ENCODE results near the gene PPT2. TPM values are rescaled to one million over a fixed set of nuclear protein-coding genes. Genes with fewer than 3 reads are reported as not detected.
"Not testable (repeated sequence)": the region's sequence is repeated elsewhere in the genome, so short reads cannot be mapped to it uniquely, and the experiment has no call there.

PPT2 gene
- total RNA-seq, 6 donors from 2014 or later, result 7.0 to 64.8 (median 16.8) TPM

DNA sequence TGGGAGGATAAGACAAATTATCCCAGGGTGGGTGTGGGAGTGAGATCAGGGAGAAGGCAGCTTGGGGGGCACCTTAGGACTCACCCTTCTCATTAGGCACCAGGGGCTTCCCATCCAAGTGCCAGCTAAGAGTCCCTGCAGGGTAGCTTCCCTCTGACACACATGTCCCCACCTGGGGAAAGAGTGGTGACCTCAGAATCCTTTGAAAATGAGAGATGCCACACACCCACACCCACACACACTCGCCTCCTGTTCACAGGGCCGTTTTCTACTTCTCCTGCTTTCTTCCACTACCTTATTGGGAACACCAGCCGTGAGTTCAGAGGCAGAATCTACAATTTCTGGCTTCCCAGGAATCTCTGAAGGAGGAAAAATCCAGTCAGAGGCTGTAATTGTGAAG is 29.1 kb downstream of the PPT2 start:
- peak overlapping the region; percentile 72 to 98 (median 95) for H3K27ac ChIP-seq
- WGBS, 2 donors, result 76 to 85% methylated on average over 3 of the region's 3 CpGs
- H3K4me1 ChIP-seq, result peaks cover 48 to 67% (median 59%) of the 10 kb centered on the region in 4 donors
- DNase-seq, result no peak
- H3K36me3 ChIP-seq, result peaks cover 7 to 56% (median 34%) of the 10 kb centered on the region in 4 donors
- no peaks in the 10 kb centered on the region for H3K9me3 ChIP-seq
- H3K27me3 ChIP-seq, result no peaks in the 10 kb centered on the region
- no peak for ATAC-seq (ENCODE audit: low FRiP score in 2 of 2)
- TF ChIP-seq EP300 (IDR thresholded peaks at IDR 0.05), result no peak
- TF ChIP-seq, protein P1, sequence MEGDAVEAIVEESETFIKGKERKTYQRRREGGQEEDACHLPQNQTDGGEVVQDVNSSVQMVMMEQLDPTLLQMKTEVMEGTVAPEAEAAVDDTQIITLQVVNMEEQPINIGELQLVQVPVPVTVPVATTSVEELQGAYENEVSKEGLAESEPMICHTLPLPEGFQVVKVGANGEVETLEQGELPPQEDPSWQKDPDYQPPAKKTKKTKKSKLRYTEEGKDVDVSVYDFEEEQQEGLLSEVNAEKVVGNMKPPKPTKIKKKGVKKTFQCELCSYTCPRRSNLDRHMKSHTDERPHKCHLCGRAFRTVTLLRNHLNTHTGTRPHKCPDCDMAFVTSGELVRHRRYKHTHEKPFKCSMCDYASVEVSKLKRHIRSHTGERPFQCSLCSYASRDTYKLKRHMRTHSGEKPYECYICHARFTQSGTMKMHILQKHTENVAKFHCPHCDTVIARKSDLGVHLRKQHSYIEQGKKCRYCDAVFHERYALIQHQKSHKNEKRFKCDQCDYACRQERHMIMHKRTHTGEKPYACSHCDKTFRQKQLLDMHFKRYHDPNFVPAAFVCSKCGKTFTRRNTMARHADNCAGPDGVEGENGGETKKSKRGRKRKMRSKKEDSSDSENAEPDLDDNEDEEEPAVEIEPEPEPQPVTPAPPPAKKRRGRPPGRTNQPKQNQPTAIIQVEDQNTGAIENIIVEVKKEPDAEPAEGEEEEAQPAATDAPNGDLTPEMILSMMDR (IDR thresholded peaks at IDR 0.05), result no peak
- TF ChIP-seq POLR2A (IDR thresholded peaks at IDR 0.05), result no peak
- no peak for TF ChIP-seq POLR2AphosphoS5 (IDR thresholded peaks at IDR 0.05)
- H3K4me3 ChIP-seq, result peak overlapping the region in 3 of 4 donors; percentile 7 to 41 (median 20)

DNA sequence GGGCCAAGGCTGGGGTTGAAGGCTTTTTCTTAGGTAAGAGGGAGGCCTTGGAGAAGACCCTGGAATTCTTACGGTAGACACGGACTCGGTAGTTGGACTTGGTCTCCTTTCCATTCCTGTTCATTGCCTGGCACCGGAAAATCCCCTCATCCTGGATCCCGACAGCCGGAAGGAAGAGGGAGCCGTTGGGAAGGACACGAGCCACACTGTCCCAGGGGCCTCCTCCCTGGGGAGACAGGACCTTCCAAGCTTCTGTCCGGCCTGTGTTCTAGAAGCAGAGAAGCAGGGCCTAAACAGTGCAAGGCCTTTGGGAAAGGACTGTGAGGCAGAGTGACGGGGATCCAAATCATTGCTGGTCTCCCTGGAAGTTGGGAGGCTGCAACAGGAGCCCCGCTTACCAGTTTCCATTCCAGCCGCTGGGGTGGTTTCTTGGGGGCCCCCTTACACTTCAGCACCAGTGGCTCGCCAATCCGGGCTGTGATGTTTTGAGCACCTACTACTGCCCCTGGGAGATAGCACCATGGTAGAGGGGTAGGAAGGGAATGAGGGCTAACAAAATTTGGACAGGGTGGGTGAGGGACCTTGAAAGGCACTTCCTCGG is 29.6 kb downstream of the PPT2 start:
- TF ChIP-seq, protein P1 (IDR thresholded peaks at IDR 0.05), result no peak
- TF ChIP-seq EP300 (IDR thresholded peaks at IDR 0.05) (no peak), POLR2A (IDR thresholded peaks at IDR 0.05) (no peak), POLR2AphosphoS5 (IDR thresholded peaks at IDR 0.05) (no peak)
- ATAC-seq (ENCODE audit: low FRiP score in 2 of 2) (no peak), DNase-seq (no peak)
- peaks cover 7 to 56% (median 36%) of the 10 kb centered on the region in 4 donors for H3K36me3 ChIP-seq
- WGBS, 2 donors, result 73 to 80% methylated on average over 12 to 15 of the region's 15 CpGs
- peak overlapping the region; percentile 72 to 98 (median 95) for H3K27ac ChIP-seq
- H3K27me3 ChIP-seq, result no peaks in the 10 kb centered on the region
- H3K4me3 ChIP-seq, result peak overlapping the region in 3 of 4 donors; percentile 7 to 41 (median 20)
- no peaks in the 10 kb centered on the region for H3K9me3 ChIP-seq
- H3K4me1 ChIP-seq, result peaks cover 53 to 72% (median 64%) of the 10 kb centered on the region in 4 donors

DNA sequence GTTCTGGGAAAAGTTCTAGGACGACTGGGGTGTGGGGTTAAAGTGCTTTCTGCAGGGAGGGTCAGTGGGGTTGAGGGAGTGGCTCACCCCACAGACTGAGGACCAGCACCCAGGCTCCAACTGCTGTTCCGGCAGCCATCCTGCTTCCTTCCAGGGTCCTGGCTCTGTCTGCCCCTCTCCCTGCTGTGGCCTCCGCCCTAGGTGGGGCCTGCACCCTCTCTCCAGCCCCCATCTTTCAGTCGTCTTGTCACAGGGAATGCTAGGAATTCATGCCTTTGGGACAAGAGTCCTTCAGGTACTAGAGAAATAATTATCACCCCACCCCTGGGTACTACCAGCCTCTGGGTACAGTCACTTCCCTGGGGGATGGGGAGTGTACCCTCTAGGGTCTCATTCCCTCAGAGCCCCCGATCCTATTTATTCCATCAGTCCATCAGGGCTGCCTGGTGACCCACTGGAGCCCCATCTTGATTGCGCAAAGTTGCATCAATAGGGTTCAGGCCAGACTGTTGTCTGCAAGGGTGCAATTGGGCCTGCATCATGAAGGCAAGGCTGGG is 30.2 kb downstream of the PPT2 start, which contains the start of gene AGER:
AGER (minus strand) TSS at position 170 of the 557 bp plus-strand sequence; CDS start at position 139, 31 bp downstream.
- no peaks in the 10 kb centered on the region for H3K9me3 ChIP-seq
- ATAC-seq (ENCODE audit: low FRiP score in 2 of 2), result peak in 1 of 2 donors; percentile 1
- peak within 1 kb of the TSS in 3 of 4 donors; percentile 7 to 41 (median 20) for H3K4me3 ChIP-seq
- no peaks in the 10 kb centered on the region for H3K27me3 ChIP-seq
- DNase-seq, result no peak
- H3K4me1 ChIP-seq, result peaks cover 56 to 73% (median 65%) of the 10 kb centered on the region in 4 donors
- H3K27ac ChIP-seq, result peak within 1 kb of the TSS; percentile 72 to 98 (median 95)
- peak in 1 of 4 donors; percentile 62 for TF ChIP-seq POLR2A (IDR thresholded peaks at IDR 0.05)
- TF ChIP-seq EP300 (IDR thresholded peaks at IDR 0.05), result no peak
- peak in 1 of 2 donors; percentile 34 for TF ChIP-seq POLR2AphosphoS5 (IDR thresholded peaks at IDR 0.05)
- TF ChIP-seq, protein P1 (IDR thresholded peaks at IDR 0.05), result no peak
- peaks cover 7 to 56% (median 36%) of the 10 kb centered on the region in 4 donors for H3K36me3 ChIP-seq
- WGBS, 2 donors, result 58 to 61% methylated on average over 5 to 6 of the region's 6 CpGs

DNA sequence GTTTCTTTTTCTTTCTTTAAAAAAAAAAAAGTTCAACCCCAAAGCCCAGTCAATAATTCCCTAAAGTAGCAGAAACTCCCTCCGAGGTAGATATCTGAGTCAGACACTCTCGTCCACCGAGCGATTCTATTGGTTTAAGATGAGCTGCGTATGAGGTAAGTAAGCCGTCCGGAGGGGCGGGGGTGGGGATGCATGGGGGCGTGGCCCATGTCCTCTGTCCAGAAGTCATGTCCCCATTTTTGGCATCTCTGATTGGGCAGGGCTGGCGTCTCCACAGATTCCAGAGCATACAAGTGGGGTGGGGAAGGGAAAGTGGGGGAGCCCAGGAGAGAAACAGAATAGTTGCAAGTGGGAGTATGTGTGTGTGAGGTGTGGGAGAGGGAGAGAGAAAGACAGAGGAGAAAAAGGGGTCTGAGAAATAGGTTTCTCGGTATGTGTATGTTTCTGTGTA is 31.8 kb downstream of the PPT2 start:
- Histone ChIP-seq H3K27ac (peak overlapping the region; percentile 77 to 98 (median 95)), H3K4me1 (peaks cover 49 to 67% (median 62%) of the 10 kb centered on the region in 4 donors), H3K36me3 (peaks cover 6 to 46% (median 31%) of the 10 kb centered on the region in 4 donors)
- H3K9me3 ChIP-seq, H3K27me3 ChIP-seq, H3K4me3 ChIP-seq: not testable (repeated sequence)
- TF ChIP-seq POLR2AphosphoS5 (IDR thresholded peaks at IDR 0.05) (peak in 1 of 2 donors; percentile 26), POLR2A (IDR thresholded peaks at IDR 0.05) (peak in 1 of 4 donors; percentile 36)
- 39 to 48% methylated on average over 11 of the region's 11 CpGs for WGBS, 2 donors
- peak; percentile 81 to 84 for ATAC-seq (ENCODE audit: low FRiP score in 2 of 2)
- DNase-seq, result peak; percentile 91

DNA sequence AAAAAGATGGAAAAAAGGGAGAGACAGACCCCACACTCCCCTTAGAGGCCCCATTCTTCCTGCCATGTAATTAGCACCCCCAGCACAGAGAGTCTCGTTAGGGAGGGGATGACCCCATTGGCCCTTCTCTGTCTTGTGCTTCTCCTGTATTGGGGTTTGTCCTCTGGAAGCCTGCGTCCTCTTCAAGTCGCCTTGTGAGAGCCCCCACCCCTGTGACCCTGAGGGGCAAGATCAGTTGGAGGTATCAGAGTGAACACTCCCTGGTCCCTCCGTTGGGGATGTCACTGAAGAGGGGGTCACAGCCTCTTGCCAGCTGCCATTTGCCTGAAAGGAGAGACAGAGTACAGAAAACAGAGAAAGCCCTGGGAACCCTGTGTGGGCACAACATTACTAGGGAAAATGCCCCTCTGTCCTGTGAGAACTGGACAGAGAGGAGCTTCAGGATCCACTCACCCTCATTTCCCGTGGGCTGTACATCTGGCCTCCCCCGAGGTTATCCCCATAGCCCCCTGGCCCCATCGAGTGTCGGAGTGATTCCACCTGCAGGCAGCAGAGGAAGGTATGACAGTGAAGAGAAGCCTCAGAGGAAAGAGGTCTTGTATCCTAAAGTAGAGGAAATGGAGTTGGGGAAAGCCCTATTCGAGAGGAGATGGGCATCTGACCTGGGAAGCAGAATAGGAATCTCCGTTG is 32.4 kb downstream of the PPT2 start:
- H3K4me1 ChIP-seq, result peaks cover 55 to 73% (median 67%) of the 10 kb centered on the region in 4 donors
- peaks cover under 1 to 40% (median 25%) of the 10 kb centered on the region in 4 donors for H3K36me3 ChIP-seq
- not testable (repeated sequence) for ATAC-seq (ENCODE audit: low FRiP score in 2 of 2); H3K4me3 ChIP-seq; DNase-seq; H3K27me3 ChIP-seq; H3K9me3 ChIP-seq
- WGBS, 2 donors, result 67 to 70% methylated on average over 10 of the region's 10 CpGs
- peak overlapping the region; percentile 77 to 98 (median 95) for H3K27ac ChIP-seq
